ENCODE results near the gene TMEM31. TPM values are rescaled to one million over a fixed set of nuclear protein-coding genes. Genes with fewer than 3 reads are reported as not detected.

TMEM31 gene
- total and polyA plus RNA-seq, 7 donors: not detected

DNA sequence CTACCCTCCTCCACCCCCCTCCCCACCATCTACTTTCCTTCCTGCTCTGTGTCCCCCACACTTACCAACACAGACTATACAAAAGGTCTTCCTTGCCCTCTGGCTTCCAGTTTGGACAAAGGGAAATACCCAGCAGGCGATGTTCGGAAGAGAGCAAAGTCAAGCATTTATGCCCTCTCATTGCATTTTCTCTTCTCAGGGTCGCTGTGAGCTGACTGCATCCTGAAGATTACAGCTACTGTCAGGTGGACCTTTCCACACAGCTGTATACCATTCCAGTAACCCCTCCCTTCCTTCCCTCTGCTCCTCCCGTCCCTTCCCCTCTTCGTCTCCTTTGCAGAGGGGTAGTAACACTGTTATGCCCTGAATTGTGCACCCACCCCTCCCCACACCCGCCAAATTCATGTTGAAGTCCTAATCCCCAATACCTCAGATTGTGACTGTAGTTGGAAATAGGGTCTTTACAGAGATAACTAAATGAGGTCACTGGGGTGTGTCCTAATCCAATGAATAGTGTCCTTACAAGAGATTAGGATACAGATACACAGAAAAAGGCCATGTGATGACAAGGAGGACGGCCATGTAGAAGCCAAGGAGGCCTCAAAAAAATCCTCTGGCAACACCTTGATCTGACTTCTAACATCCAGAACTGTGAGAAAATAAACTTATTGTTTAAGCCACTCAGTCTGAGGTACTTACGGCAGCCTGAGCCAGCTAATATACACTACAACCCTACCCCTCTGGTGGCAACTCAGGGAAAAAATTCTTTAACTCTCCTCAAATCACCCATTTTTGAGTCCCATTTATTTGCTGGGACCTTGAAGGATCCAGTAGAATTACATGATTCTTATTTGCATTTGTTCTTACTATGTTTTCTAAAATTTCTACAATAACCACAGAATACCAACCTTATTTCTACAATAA lies 35.9 kb upstream of the TMEM31 start:
- WGBS, 2 donors: 86 to 87% methylated on average over 8 of the region's 8 CpGs
- TF ChIP-seq CTCF (IDR thresholded peaks at IDR 0.05) (no peak), POLR2AphosphoS5 (IDR thresholded peaks at IDR 0.05) (no peak), EP300 (IDR thresholded peaks at IDR 0.05) (no peak), POLR2A (IDR thresholded peaks at IDR 0.05) (no peak)
- Histone ChIP-seq H3K4me1 (no peaks in the 10 kb centered on the region), H3K4me3 (no peak overlapping the region), H3K27me3 (no peaks in the 10 kb centered on the region), H3K36me3 (peaks cover 0 to 24% (median 0%) of the 10 kb centered on the region in 4 donors), H3K27ac (no peak overlapping the region), H3K9me3 (no peaks in the 10 kb centered on the region)
- DNase-seq: no peak
- intact Hi-C loops (cut with DNase I): no loop called here

DNA sequence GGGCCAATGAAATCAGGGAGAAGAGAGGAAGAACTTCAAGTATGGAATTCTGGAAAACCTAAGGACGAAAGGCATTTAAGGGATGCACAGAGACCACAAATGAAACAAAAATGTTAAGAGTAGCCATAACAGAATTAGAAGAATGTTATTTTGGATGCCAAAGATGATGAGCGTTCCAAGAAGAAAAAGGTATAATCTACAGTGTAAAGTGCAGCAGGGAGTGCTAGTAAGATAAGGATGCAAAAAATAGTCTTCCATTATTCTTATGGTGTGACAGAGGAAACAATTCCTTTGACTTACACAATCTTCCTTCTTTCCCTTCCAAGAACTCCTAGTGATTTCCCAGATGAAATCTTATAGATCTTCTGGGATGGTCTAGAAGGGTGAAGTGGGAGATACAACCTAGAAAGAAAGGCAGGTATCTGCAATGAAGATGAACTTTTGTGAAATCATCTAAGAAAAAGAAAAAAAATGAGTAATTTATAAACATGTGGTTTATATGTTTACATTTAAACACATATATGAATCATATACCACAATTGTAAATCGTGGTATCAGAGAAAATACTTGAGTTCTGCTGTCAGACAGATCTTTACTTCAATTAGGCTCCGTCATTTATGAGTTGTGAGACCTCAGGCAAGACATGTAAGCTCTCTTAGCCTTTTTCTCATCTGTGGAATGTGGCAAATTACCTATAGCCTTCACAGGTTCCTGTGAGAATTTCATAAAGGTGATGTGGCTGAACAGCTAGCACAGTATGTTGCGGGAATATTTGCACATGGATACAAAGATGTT lies 32.3 kb upstream of the TMEM31 start:
- intact Hi-C loops (cut with DNase I): no loop called here
- peaks cover 0 to 41% (median 0%) of the 10 kb centered on the region in 4 donors for H3K36me3 ChIP-seq

GRCh38 chrX:103681443-103681842 lies 29.3 kb upstream of the TMEM31 start:
- intact Hi-C loops (cut with DNase I): no loop called here
- H3K27ac ChIP-seq: no peak overlapping the region

More for the DNA sequence above, 32.3 kb upstream of the TMEM31 start:
- Histone ChIP-seq H3K4me1 (peaks cover 0 to 6% (median 0%) of the 10 kb centered on the region in 4 donors), H3K4me3 (no peak overlapping the region), H3K27ac (no peak overlapping the region), H3K27me3 (no peaks in the 10 kb centered on the region), H3K9me3 (no peaks in the 10 kb centered on the region)
- WGBS, 2 donors: 84 to 88% methylated on average over 5 of the region's 5 CpGs
- TF ChIP-seq POLR2A (IDR thresholded peaks at IDR 0.05): no peak
- no peak for DNase-seq

GRCh38 chrX:103685396-103685795 lies 25.3 kb upstream of the TMEM31 start:
- peaks cover 0 to 33% (median 2%) of the 10 kb centered on the region in 4 donors for H3K36me3 ChIP-seq
- H3K27ac ChIP-seq: peak overlapping the region; percentile 88 to 95 (median 92)
- H3K4me1 ChIP-seq: peaks cover 0 to 30% (median 4%) of the 10 kb centered on the region in 4 donors
- no peaks in the 10 kb centered on the region for H3K27me3 ChIP-seq
- DNase-seq: no peak
- 3 to 12% methylated on average over 5 of the region's 5 CpGs for WGBS, 2 donors
- H3K9me3 ChIP-seq: no peaks in the 10 kb centered on the region
- H3K4me3 ChIP-seq: peak overlapping the region; percentile 47 to 59 (median 53)
- intact Hi-C loops (cut with DNase I): loop anchor here (5.0 kb wide), 3 partner anchors 98 to 153 kb away; partner anchors contain the start of genes RAB9B and TCEAL4
- no peak for TF ChIP-seq EP300 (IDR thresholded peaks at IDR 0.05)
- no peak for TF ChIP-seq POLR2A (IDR thresholded peaks at IDR 0.05)
- no peak for TF ChIP-seq POLR2AphosphoS5 (IDR thresholded peaks at IDR 0.05)
- no peak for TF ChIP-seq CTCF (IDR thresholded peaks at IDR 0.05)

More at GRCh38 chrX:103681443-103681842, 29.3 kb upstream of the TMEM31 start:
- TF ChIP-seq CTCF (IDR thresholded peaks at IDR 0.05): no peak
- TF ChIP-seq POLR2AphosphoS5 (IDR thresholded peaks at IDR 0.05): no peak
- no peak for TF ChIP-seq POLR2A (IDR thresholded peaks at IDR 0.05)
- TF ChIP-seq EP300 (IDR thresholded peaks at IDR 0.05): no peak
- Histone ChIP-seq H3K4me3 (no peak overlapping the region), H3K36me3 (peaks cover 0 to 49% (median 2%) of the 10 kb centered on the region in 4 donors), H3K9me3 (no peaks in the 10 kb centered on the region), H3K27me3 (no peaks in the 10 kb centered on the region), H3K4me1 (peaks cover 0 to 22% (median 2%) of the 10 kb centered on the region in 4 donors)
- WGBS, 2 donors: 86% methylated on average over 2 of the region's 2 CpGs
- no peak for DNase-seq

All from sigmoid colon (tissue), 7 donors.